GM12865 (cell line): ENCODE measurements around the gene JMJD1C.
"Not testable (repeated sequence)": the region's sequence is repeated elsewhere in the genome, so short reads cannot be mapped to it uniquely, and the experiment has no call there.

Experiments used
- DNase-seq: peaks from one replicate; pipeline ENCODE4 v3.0.0; 2010; ENCODE audit warnings: low read depth
- H3K4me3 ChIP-seq: 2 replicates; pipeline ENCODE4 v1.5.1; 2011; ENCODE audit warnings: mild to moderate bottlenecking, low read depth, low read length, control low read depth
- CTCF ChIP-seq: IDR thresholded peaks from 2 replicates; pipeline ENCODE4 v1.5.1; 2011; ENCODE audit warnings: low read length, control low read depth, low read depth, inconsistent platforms; ENCODE audit not compliant: insufficient read depth; ENCODE audit errors: missing control alignments

Gene JMJD1C

GRCh38 chr10:63390521-63390920 is 75.3 kb downstream of the JMJD1C start:
- no peak overlapping the region for H3K4me3 ChIP-seq
- TF ChIP-seq CTCF = no peak
- DNase-seq = no peak

- H3K4me3 ChIP-seq = peak overlapping the region; percentile 39
- TF ChIP-seq CTCF = no peak
- DNase-seq = peak; percentile 30
Observed at GRCh38 chr10:63388421-63389031, 77.3 kb downstream of the JMJD1C start.

GRCh38 chr10:63385254-63385653 is 80.5 kb downstream of the JMJD1C start:
- H3K4me3 ChIP-seq = no peak overlapping the region
- TF ChIP-seq CTCF = no peak
- no peak for DNase-seq

GRCh38 chr10:63384675-63385074 is 81.1 kb downstream of the JMJD1C start:
- no peak overlapping the region for H3K4me3 ChIP-seq
- DNase-seq = no peak
- no peak for TF ChIP-seq CTCF

GRCh38 chr10:63384001-63384400 is 81.8 kb downstream of the JMJD1C start:
- no peak for DNase-seq
- TF ChIP-seq CTCF = no peak

GRCh38 chr10:63383141-63383540 is 82.6 kb downstream of the JMJD1C start:
- DNase-seq = no peak
- TF ChIP-seq CTCF = no peak
- no peak overlapping the region for H3K4me3 ChIP-seq

More at GRCh38 chr10:63384001-63384400, 81.8 kb downstream of the JMJD1C start:
- H3K4me3 ChIP-seq = no peak overlapping the region

- no peak for TF ChIP-seq CTCF
- H3K4me3 ChIP-seq = no peak overlapping the region
- DNase-seq = no peak
Observed at GRCh38 chr10:63382066-63382465, 83.7 kb downstream of the JMJD1C start.

GRCh38 chr10:63377305-63377661 is 88.5 kb downstream of the JMJD1C start:
- not testable (repeated sequence) for DNase-seq
- H3K4me3 ChIP-seq = peak overlapping the region; percentile 29
